ENCODE data around the gene TRIML1. TPM values are rescaled to one million over a fixed set of nuclear protein-coding genes. Genes with fewer than 3 reads are reported as not detected.
A peak's percentile ranks its signal among the peaks of the same experiment; 100 is the strongest.

The TRIML1 gene
- total RNA-seq, 2 donors from 2014 or later, result not detected

- peak overlapping the region; percentile 14 for H3K27ac ChIP-seq (ENCODE audit: low read depth, low read length)
- Mint-ChIP-seq H3K4me1 (peaks cover 20% of the 10 kb centered on the region), H3K27ac (peak overlapping the region; percentile 50), H3K27me3 (ENCODE audit: insufficient read depth) (no peaks in the 10 kb centered on the region), H3K4me3 (peak overlapping the region; percentile 41), H3K36me3 (ENCODE audit: low read depth) (peaks cover 14% of the 10 kb centered on the region), H3K9me3 (peaks cover 11% of the 10 kb centered on the region)
- H3K27me3 ChIP-seq (ENCODE audit: control insufficient read depth, insufficient read depth, low read length, poor library complexity, severe bottlenecking), result no peaks in the 10 kb centered on the region
- H3K4me1 ChIP-seq (ENCODE audit: control insufficient read depth, insufficient read depth, low read length), result peaks cover 6% of the 10 kb centered on the region
- peak overlapping the region; percentile 32 for H3K9ac ChIP-seq (ENCODE audit: extremely low read depth, low read length, poor library complexity, severe bottlenecking)
- H3K4me3 ChIP-seq (ENCODE audit: low read length), result peak overlapping the region; percentile 62
- TF ChIP-seq, protein P1, sequence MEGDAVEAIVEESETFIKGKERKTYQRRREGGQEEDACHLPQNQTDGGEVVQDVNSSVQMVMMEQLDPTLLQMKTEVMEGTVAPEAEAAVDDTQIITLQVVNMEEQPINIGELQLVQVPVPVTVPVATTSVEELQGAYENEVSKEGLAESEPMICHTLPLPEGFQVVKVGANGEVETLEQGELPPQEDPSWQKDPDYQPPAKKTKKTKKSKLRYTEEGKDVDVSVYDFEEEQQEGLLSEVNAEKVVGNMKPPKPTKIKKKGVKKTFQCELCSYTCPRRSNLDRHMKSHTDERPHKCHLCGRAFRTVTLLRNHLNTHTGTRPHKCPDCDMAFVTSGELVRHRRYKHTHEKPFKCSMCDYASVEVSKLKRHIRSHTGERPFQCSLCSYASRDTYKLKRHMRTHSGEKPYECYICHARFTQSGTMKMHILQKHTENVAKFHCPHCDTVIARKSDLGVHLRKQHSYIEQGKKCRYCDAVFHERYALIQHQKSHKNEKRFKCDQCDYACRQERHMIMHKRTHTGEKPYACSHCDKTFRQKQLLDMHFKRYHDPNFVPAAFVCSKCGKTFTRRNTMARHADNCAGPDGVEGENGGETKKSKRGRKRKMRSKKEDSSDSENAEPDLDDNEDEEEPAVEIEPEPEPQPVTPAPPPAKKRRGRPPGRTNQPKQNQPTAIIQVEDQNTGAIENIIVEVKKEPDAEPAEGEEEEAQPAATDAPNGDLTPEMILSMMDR (conservative IDR thresholded peaks at IDR 0.05), result no peak
- 28 to 33% methylated on average over 9 to 10 of the region's 10 CpGs for WGBS, 2 experiments (ENCODE audit: insufficient coverage in 1 of 2, insufficient read length in 1 of 2)
- peak; percentile 74 for DNase-seq
- H3K9me3 ChIP-seq (ENCODE audit: control insufficient read depth, low read length), result no peaks in the 10 kb centered on the region
- no peaks in the 10 kb centered on the region for H3K36me3 ChIP-seq (ENCODE audit: control insufficient read depth, insufficient read depth, low read length)
These were observed 31.1 kb upstream of the TRIML1 start for GRCh38 chr4:188107931-188108843.

GRCh38 chr4:188109157-188109755 lies 30.0 kb upstream of the TRIML1 start, which contains the start of gene TRIML2:
TRIML2 (minus strand) TSS chr4:188109603; CDS start chr4:188105368, 4,235 bp downstream.
- peak; percentile 68 for DNase-seq
- peak within 1 kb of the TSS; percentile 32 for H3K9ac ChIP-seq (ENCODE audit: extremely low read depth, low read length, poor library complexity, severe bottlenecking)
- WGBS, 2 experiments (ENCODE audit: insufficient coverage in 1 of 2, insufficient read length in 1 of 2), result 42 to 51% methylated on average over 10 to 11 of the region's 11 CpGs
- no peaks in the 10 kb centered on the region for H3K9me3 ChIP-seq (ENCODE audit: control insufficient read depth, low read length)
- H3K9me3 Mint-ChIP-seq, result peaks cover 11% of the 10 kb centered on the region
- H3K27me3 ChIP-seq (ENCODE audit: control insufficient read depth, insufficient read depth, low read length, poor library complexity, severe bottlenecking), result no peaks in the 10 kb centered on the region
- peaks cover 11% of the 10 kb centered on the region for H3K36me3 Mint-ChIP-seq (ENCODE audit: low read depth)
- no peaks in the 10 kb centered on the region for H3K27me3 Mint-ChIP-seq (ENCODE audit: insufficient read depth)
- H3K36me3 ChIP-seq (ENCODE audit: control insufficient read depth, insufficient read depth, low read length), result no peaks in the 10 kb centered on the region
- TF ChIP-seq, protein P1 (conservative IDR thresholded peaks at IDR 0.05), result no peak
- H3K4me1 Mint-ChIP-seq, result peaks cover 20% of the 10 kb centered on the region
- H3K4me3 Mint-ChIP-seq, result peak within 1 kb of the TSS; percentile 41
- peak within 1 kb of the TSS; percentile 50 for H3K27ac Mint-ChIP-seq
- no peak within 1 kb of the TSS for H3K27ac ChIP-seq (ENCODE audit: low read depth, low read length)
- H3K4me3 ChIP-seq (ENCODE audit: low read length), result peak within 1 kb of the TSS; percentile 62
- peaks cover 6% of the 10 kb centered on the region for H3K4me1 ChIP-seq (ENCODE audit: control insufficient read depth, insufficient read depth, low read length)

- peaks cover 20% of the 10 kb centered on the region for H3K4me1 Mint-ChIP-seq
- no peak for DNase-seq
These were observed 29.2 kb upstream of the TRIML1 start for GRCh38 chr4:188110036-188110435.

More at GRCh38 chr4:188110036-188110435, 29.2 kb upstream of the TRIML1 start:
- H3K36me3 Mint-ChIP-seq (ENCODE audit: low read depth), result peaks cover 9% of the 10 kb centered on the region
- no peak overlapping the region for H3K4me3 Mint-ChIP-seq
- WGBS, 2 experiments (ENCODE audit: insufficient coverage in 1 of 2, insufficient read length in 1 of 2), result 75 to 79% methylated on average over 1 to 3 of the region's 3 CpGs
- TF ChIP-seq, protein P1 (conservative IDR thresholded peaks at IDR 0.05), result no peak
- H3K9me3 Mint-ChIP-seq, result peaks cover 11% of the 10 kb centered on the region
- Histone ChIP-seq H3K36me3 (ENCODE audit: control insufficient read depth, insufficient read depth, low read length) (no peaks in the 10 kb centered on the region), H3K4me1 (ENCODE audit: control insufficient read depth, insufficient read depth, low read length) (peaks cover 6% of the 10 kb centered on the region), H3K9ac (ENCODE audit: extremely low read depth, low read length, poor library complexity, severe bottlenecking) (no peak overlapping the region), H3K27ac (ENCODE audit: low read depth, low read length) (no peak overlapping the region), H3K4me3 (ENCODE audit: low read length) (no peak overlapping the region), H3K27me3 (ENCODE audit: control insufficient read depth, insufficient read depth, low read length, poor library complexity, severe bottlenecking) (no peaks in the 10 kb centered on the region), H3K9me3 (ENCODE audit: control insufficient read depth, low read length) (no peaks in the 10 kb centered on the region)
- H3K27ac Mint-ChIP-seq, result peak overlapping the region; percentile 50
- H3K27me3 Mint-ChIP-seq (ENCODE audit: insufficient read depth), result no peaks in the 10 kb centered on the region

All from endodermal cell (in vitro differentiated cells).